ENCODE results near the gene ASPG. TPM values are rescaled to one million over a fixed set of nuclear protein-coding genes. Genes with fewer than 3 reads are reported as not detected.
A peak's percentile ranks its signal among the peaks of the same experiment; 100 is the strongest.
"Not testable (repeated sequence)": the region's sequence is repeated elsewhere in the genome, so short reads cannot be mapped to it uniquely, and the experiment has no call there.

The ASPG gene
- total RNA-seq, 1 donor from 2014 or later: 1.1 TPM

GRCh38 chr14:104144911-104145825, 59.7 kb downstream of the ASPG start:
- DNase-seq (ENCODE audit: low spot score): peak; percentile 84

- DNase-seq (ENCODE audit: low spot score): peak; percentile 85
Observed at GRCh38 chr14:104145826-104146601, 60.5 kb downstream of the ASPG start.

GRCh38 chr14:104146651-104147345, 61.3 kb downstream of the ASPG start:
- peak; percentile 84 for DNase-seq (ENCODE audit: low spot score)

- DNase-seq (ENCODE audit: low spot score): no peak
Observed at GRCh38 chr14:104147346-104148125, 62.0 kb downstream of the ASPG start.

- DNase-seq (ENCODE audit: low spot score): no peak
Observed at GRCh38 chr14:104148433-104149277, 63.2 kb downstream of the ASPG start.

- DNase-seq (ENCODE audit: low spot score): no peak
Observed at GRCh38 chr14:104149278-104149595, 63.7 kb downstream of the ASPG start.

- no peak for DNase-seq (ENCODE audit: low spot score)
Observed at GRCh38 chr14:104149617-104150135, 64.2 kb downstream of the ASPG start.

GRCh38 chr14:104150136-104151025, 64.9 kb downstream of the ASPG start:
- DNase-seq (ENCODE audit: low spot score): no peak

GRCh38 chr14:104151026-104151381, 65.5 kb downstream of the ASPG start:
- no peak for DNase-seq (ENCODE audit: low spot score)

- DNase-seq (ENCODE audit: low spot score): no peak
Observed at GRCh38 chr14:104151566-104152245, 66.2 kb downstream of the ASPG start.

- DNase-seq (ENCODE audit: low spot score): no peak
Observed at GRCh38 chr14:104152246-104152575, 66.7 kb downstream of the ASPG start.

- DNase-seq (ENCODE audit: low spot score): no peak
Observed at GRCh38 chr14:104152686-104153393, 67.3 kb downstream of the ASPG start.

- not testable (repeated sequence) for DNase-seq (ENCODE audit: low spot score)
Observed at GRCh38 chr14:104153394-104153755, 67.9 kb downstream of the ASPG start.

- no peak for DNase-seq (ENCODE audit: low spot score)
Observed at GRCh38 chr14:104154246-104154645, 68.7 kb downstream of the ASPG start.

- DNase-seq (ENCODE audit: low spot score): no peak
Observed at GRCh38 chr14:104155513-104155912, 70.0 kb downstream of the ASPG start.

GRCh38 chr14:104156142-104156541, 70.6 kb downstream of the ASPG start:
- DNase-seq (ENCODE audit: low spot score): no peak

- DNase-seq (ENCODE audit: low spot score): no peak
Observed at GRCh38 chr14:104157016-104157928, 71.8 kb downstream of the ASPG start.

All from mesenteric fat pad (tissue), 1 donor.